ENCODE data around the gene SPATA19.
A peak's percentile ranks its signal among the peaks of the same experiment; 100 is the strongest.
"Not testable (repeated sequence)": the region's sequence is repeated elsewhere in the genome, so short reads cannot be mapped to it uniquely, and the experiment has no call there.

SPATA19 gene, protein sequence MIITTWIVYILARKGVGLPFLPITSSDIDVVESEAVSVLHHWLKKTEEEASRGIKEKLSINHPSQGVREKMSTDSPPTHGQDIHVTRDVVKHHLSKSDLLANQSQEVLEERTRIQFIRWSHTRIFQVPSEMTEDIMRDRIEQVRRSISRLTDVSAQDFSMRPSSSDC

DNA sequence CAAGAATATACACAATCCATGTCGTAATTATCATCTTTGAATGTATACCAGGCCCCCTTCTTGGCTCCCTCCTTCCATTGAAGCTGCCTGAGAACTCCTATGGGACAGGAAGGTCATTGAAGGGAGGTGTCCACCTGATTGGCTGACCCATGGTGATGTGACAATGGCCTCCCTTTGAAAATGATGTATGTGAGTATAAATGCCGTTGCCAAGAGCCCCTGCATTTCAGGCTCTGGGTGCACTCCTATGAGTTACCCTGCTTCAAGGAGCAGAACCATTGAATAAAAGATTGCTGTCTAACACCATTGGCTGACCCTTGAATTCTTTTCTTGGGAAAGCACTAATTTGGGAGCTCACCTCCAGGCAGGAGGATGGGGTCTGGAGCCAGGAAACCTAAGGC, at the start of gene SPATA19:
SPATA19 (minus strand) TSS at position 101 of the 400 bp plus-strand sequence; CDS start at position 34, 67 bp downstream.
- no peak for DNase-seq (ENCODE audit: low spot score)

DNA sequence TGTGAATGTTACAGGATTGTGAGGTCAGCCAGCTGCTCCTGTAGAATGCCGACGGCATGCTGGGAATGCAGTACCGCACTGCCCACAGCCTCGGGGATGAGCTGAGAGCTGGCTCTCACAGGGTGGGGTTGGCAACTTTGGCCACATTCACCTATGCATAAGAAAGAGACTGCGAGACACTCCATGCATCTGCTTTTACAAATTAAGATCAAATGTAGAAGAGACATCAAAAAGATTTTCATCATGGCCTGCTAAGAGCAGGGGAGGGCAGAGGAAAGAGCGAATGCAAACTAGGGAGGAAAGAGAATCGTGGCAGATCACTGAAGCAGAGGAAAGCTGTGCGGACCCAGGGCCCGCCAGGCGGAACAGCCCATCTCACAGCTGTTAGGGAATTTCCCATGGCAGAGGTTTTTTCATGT, 49.8 kb upstream of the SPATA19 start:
- no peak for DNase-seq (ENCODE audit: low spot score)

DNA sequence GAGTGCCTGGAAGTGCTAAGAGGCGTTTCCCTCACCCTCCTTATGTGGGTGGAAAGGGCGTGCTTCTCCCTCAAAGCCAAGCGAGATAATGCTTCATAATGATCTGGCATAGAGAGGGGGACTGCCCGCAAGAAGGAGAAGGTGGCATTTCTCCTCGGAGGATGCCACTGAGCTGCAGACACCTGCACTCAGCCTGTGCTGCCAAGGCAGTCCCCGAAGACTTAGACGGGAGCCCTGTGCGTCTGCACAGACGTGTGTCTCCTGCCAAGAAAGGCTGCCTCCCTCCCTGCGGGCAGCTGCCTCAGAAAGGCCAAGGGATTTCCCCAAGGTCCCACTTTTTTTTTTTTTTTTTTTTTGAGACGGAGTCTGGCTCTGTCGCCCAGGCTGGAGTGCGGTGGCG, 48.1 kb upstream of the SPATA19 start:
- no peak for DNase-seq (ENCODE audit: low spot score)

DNA sequence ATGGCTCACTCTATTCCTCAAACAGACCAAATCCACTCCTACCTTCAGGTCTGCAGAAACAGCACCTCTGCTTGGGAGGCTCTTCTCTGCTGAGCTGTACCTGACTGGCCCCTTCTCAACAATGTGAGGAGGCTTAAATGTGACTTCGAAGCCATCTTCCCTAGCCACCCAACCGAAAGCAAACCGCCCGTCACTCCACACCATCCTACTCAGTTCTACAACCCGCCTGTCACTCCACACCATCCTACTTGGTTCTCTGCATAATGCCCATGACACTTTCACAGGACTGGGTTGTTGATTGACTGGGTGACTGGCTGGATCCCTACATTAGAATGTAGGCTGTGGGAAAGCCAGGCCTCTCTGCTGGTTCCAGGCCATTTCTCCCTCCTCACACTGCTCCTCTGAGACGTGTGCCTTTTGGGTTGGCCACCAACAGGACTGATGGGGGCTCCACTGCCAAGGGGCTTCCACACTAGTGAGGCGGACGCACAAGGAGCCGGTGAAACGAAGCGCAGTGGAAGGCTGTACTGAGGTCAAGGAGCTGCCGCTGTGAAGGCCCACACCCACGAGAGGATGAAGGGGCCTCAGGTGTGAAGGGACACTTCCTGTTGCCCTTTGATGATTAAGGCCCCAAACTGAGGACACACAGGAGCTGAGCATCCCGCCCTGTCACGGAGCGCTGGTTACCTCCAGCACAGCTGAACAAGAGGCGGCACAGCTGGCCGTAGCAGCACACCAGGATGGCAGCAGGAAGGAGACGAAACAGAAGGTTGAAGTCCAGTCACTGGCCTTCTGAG, 47.5 kb upstream of the SPATA19 start:
- DNase-seq (ENCODE audit: low spot score): no peak

DNA sequence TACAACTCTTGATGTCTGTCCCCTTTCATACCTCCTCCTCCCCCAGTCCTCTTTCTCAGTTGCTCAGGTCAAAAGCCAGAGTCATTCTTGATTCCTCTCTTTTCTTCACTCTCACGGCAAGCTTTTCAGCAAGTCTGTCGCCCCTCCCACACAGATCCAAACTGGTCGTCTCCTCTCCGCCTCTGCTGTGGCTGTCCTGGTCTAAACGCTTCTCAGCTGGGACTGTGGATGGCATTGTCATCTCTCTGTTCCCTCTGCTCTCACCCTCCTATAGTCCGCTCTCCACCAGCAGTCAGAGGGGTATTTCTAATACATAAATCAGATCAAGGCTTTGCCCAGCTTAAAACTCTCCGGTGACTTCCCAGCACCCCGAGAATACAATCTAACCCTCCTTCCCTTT, 46.8 kb upstream of the SPATA19 start:
- no peak for DNase-seq (ENCODE audit: low spot score)

DNA sequence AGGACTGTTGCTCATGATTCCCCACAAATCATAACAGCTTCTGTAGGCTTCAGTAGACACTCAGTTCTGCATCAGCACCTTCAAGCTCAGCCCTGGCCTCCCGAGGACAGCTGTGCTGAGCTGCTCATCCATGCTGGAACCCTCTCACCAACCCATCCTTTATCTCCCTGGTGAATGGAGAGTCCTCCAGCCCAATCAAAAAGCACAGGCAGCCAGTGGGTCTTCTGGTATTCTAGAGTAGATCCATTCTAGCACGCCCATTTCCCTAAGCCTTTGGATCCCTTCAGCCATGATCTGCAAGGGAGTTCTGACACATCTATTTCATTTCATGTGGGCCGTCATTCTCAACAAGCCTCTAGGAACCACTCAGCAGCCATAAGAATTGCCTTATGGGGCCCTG, 44.6 kb upstream of the SPATA19 start:
- DNase-seq (ENCODE audit: low spot score): no peak

DNA sequence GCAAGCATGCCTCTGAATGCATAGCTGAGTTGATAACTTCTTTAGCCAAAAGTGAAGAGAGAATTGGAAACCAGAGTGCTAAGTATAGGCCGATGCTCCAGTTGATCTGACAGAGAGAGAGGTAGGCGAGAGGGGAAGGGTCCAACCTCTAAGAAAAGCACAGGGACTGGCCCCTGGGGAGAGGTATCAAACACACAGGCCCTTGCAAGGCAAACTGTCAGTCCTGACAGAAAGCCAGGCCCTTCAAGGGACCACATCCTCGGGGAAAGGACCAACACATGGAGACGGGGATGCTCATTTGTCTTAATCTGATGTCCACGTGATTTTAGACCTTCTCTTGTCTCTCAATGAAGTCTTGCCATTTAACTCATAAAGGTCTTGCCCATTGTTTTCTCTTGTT, 43.9 kb upstream of the SPATA19 start:
- no peak for DNase-seq (ENCODE audit: low spot score)

DNA sequence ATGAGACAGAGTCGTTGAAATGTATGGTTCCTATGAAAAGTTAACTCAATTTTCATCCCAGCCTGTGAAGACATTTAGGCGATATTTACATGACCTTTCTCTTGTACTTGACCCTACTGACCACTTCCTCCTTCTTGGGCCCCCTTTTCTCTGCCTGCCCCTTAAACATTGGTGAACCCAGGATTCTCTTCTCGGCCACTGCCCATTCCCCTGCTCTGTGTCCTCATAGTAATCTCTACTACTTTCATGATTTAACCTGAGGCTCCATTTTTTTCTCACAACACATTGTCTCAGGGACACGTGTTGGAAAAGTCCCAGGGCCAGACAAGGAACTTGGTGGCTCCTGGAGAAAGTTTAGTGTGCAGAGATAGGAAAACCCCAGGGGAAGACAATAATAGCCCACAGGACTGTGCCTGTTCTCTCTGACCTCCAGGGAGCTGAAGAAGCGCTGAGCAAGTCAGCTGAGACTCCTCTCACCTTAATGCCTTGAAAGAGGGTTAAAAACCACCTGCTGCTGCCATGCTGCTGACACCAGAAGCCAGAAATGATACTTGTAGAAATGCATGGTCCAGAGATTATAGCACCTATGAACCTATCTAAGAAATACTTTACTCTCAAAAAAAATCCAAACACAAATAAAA, 42.5 kb upstream of the SPATA19 start:
- DNase-seq (ENCODE audit: low spot score): no peak

DNA sequence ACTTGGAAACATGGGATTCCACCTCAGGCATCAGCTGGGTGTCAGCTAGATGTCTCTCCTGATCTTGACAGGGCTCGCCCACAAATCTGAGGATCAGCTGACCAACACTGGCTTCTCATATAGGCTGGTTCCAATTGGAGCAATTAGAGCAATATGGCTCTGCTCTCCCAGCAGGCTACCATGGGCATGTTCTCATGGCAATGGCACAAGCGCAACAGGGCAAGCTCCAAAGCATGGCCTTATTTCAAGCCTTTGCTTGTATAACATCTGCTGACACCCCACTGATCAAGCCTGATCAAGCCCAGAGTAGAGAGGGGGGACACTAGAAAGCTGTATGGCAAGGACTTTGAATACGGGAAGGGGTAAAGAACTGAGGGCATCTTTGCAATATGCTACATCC, 40.7 kb upstream of the SPATA19 start:
- no peak for DNase-seq (ENCODE audit: low spot score)

DNA sequence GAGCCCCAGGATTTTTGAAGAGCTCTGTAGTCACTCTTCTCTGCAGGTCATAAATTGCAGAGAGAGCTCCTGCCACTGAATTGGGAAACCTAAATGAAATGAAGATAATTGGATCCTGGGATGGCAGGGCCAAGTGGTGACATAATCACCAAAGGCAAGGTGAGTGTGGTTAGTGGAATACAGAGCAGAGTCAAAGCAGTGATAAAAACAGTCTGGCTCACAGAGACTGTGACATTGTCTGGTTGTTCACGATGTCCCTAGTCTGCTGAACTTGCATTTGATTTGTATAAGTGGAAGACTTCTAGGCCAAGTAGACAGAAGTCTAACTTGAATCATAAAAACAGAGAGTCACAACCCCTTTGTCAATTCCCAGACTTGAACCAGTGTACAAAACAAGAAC, 26.8 kb upstream of the SPATA19 start:
- no peak for DNase-seq (ENCODE audit: low spot score)

DNA sequence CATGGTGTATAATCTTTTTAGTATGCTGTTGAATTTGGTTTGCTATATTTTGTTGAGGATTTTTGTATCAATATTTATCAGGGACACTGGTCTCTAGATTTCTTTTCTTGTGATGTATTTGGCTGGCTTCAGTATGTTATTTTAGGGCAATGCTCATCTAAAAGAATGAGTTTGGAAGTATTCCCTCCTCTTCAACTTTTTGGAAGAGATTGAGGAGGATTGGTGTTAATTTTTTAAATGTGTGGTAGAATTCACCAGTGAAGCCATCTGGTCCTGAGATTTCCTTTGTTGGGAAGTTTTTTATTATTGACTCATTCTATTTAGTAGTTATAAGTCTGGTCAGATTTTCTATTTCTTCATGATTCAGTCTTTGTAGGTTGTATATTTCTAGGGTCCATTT, 22.1 kb upstream of the SPATA19 start:
- DNase-seq (ENCODE audit: low spot score): no peak

DNA sequence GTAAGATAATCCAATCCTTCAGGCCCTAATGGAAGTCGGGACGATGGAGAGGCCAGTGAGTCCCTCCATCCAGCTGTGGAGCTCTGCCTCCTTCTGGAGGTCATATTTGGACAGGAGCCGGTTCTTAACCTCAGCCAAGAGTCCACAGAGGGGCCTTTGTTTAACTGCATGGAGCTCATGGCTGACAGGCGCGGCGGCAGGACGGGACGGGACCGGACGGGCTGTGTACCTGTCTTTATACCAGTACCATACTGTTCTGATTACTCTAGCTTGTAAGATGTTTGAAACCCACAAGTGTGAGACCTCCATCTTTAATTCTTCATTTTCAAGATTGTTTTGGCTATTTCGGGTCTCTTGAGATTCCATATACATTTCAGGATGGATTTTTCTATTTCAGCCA, 20.2 kb upstream of the SPATA19 start:
- DNase-seq (ENCODE audit: low spot score): no peak

DNA sequence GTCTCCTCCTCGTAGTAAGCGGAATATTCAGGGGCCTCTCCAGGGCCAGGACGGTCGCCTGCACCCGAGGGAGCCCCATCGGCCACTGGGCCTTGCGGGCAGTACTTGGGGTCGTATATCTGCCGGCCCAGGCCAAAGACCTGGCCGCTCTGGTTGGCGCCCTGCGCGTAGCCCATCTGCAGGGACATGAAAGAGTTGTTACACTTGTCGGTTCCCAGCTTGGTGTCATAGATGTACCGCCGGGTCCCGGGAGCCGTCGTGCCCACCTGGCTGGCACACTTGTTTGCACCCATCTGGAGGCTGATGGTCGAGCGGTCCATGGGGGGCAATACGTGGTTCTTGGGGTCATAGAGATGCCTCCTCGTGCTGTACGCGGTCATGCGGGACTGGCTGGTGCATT, 19.4 kb upstream of the SPATA19 start:
- DNase-seq (ENCODE audit: low spot score): no peak

DNA sequence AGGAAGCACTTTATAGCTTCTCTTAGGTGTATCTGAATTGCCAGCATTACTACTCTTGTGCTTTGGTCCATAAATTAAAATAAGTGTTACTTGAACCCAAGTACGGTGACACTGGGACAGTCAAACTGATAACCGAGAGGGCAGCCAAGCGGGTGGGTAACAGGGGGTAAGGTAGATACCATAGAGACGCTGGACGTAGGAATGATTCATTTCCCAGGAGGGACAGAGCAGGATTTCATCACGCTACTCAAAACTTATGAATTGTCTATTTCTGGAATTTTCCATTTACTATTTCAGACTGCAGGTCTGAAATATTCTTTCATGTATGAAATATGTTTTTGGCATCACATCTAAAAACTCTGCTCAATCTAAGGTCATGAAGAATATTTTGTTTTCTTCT, 14.8 kb upstream of the SPATA19 start:
- DNase-seq (ENCODE audit: low spot score): no peak

DNA sequence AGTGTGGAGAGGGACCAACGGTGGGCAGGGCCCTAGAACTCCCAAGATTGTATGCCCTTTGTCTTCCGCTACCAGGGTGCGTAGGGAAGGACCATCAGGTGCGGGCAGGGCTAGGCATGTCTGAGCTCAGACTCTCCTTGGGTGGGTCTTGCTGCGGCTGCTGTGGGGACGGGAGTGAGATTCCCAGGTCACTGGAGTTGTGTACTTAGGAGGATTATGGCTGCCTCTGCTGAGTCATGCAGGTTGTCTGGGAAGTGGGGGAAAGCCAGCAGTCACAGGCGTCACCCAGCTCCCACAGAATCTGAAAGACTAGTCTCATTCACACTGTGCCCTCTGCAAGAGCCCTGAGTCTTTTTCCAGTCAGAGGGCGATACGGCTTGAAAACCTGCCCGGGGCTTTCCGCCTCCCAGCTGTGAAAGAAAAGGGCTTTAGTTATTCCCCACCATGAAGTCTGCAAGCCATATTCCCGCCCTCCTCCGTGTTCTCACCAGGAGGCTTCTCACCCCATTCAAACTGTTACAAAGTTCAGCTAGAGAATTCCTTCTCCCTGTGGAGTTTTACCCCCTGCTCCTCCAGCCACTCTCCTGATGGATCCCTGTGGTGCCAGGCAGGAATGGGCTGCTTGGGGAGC, 9.1 kb upstream of the SPATA19 start:
- not testable (repeated sequence) for DNase-seq (ENCODE audit: low spot score)

DNA sequence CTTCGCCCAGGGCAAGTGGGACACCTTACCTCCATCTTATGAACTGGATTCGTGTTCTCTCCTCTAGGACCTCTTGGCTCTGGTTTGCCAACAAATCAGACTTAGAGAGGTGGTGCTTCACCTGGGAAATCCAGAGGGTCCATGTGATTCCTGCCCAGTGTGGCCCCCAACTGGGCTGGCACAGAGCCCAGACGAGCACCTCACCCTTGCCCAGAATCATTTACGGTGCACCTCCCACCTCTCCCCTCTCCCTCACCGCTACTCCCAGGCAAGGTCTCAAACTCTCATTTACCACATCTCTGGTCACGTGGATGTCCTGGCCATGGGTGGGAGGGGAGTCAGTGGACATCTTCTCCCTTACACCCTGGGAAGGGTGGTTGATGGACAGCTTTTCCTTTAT, 1.1 kb downstream of the SPATA19 start:
- DNase-seq (ENCODE audit: low spot score): no peak

DNA sequence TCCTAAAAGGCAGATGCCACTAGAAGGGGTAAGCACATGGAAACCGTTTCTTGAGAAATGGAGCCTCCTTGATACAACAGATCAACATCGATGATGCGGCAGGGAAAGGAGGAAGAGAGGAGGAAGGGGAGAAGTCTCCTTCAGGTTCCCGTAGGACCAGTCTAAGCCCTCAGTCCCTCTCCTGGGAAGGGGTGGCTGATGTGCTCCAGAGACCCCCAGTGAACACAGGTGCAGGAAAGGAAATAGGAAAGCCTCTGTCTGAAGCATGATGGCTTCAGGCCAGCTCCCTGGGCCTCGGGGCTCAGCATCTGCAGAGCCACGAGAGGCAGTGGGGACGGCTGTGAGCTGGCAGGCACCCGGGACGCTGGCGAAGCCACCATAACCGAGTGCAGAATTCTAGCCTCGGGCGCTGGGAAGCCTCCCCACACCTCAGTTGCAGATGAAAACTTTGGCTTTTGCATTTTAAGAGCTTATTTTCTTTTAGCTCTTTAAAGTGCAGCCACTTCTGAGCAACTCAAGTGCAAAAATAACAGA, 1.8 kb downstream of the SPATA19 start:
- DNase-seq (ENCODE audit: low spot score): no peak

DNA sequence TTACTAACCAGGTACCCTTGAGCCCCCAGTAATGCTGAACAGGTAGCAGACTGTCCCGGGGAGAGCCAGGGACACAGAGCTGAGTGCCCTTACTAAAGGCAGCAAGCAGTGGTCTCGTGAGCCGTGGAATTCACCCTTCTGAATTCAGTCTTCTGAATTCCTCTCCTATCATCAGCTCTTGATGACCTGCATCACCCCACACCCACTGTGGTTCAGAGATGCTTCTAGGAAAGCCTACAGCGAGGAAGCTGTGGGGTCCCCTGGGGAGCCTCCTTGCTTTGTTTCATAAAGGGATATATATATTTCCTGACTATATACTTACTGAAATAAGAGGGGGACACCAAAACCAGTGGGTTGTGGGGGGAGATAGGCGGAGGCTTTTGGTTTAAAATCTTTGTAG, 2.6 kb downstream of the SPATA19 start:
- no peak for DNase-seq (ENCODE audit: low spot score)

DNA sequence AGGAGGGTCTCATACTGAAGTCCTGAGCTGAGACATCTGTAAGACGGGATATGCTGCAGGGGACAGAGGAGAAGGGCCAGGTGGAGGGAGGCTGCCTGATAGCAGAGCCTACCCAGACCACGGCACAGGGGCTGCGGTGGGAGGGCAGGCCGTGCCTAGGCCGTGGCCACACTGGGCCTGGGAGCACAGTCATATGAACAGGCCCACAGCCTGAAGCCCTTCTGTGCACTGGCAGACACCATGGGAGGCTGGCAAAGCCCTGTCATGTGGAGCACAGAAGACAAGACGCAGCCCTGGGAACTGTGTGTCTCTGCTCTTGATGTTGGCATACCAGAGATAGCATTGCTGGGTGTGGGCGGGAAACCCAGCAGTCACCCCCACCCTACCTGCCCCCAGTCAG, 3.3 kb downstream of the SPATA19 start:
- DNase-seq (ENCODE audit: low spot score): peak; percentile 35

DNA sequence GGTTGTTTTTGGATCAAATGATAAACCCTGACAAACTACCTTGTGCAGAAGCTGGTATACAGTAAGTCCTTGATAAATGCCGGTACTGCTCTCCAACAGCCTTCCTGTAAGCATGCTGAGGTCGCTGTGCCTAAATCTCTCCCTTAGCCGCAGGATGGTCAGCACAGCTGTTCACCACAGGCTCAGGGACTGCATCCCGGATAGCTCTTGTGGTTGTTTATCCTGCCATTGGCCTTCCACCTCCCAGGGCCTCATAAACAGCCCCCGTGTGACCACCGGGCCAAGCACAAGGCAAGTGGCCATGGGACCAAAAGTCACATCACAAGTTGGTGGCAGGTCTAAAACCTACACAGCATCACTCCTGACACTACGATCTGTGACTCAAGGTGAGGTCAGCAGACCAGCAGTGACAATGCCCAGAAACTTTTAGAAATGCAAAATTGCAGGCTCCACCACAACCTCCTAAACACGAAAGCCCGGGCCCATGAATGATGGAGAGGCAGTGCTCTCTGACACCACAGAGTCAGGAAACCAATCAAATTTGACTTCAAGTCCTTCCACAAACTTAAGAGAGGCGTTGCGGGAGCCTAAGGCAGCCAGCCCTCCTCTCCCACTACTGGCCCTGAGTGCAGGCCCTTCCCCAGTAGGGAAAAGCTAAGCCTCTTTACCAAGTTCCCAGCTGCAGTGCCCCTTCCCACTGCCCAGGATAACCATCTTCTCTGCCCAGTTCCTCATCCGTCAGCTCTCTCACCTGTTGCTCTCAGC, 3.9 kb downstream of the SPATA19 start:
- DNase-seq (ENCODE audit: low spot score): no peak

DNA sequence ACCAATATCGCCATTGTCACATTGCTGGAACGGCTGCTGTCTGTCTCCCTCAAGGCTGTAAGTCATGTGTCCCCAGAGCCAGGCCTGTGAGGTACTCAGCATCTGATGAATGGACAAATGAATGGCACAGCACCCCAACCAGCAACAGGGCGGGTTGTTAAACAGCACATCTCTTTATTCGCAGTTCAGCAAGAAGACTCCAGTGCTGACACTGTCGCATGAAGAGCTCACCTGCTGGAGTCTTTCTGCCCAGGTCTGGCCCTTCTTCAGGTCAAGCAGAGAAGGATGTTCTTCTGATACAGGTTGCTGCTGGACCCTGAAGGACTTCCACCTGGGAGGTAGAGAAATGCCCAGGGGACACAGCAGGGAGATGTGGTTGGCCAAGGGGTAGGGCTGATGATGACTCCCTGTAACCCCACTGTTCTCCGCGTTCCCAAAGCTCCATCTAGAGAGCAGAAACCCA, 4.8 kb downstream of the SPATA19 start:
- DNase-seq (ENCODE audit: low spot score): no peak
